ENCODE data around the gene PRKCB.

The PRKCB gene

DNA sequence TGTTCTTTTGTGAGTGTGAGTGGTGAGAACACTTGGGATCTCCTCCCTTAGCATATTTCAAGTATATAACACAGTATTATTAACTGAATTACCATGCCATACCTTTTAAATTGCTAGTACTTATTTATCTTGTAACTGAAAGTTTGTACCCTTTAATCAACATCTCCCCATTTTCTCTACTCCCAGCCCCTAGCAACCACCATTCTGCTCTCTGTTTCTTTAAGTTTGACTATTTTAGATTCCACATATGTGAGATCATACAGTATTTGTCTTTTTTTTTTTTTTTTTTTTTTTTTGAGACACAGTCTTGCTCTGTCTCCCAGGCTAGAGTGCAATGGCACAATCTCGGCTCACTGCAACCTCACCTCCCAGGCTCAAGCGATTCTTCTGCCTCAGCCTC is 302.8 kb downstream of the PRKCB start:
- Histone ChIP-seq H3K4me1 (ENCODE audit: control insufficient read depth, low read length) (no peaks in the 10 kb centered on the region), H3K36me3 (ENCODE audit: control insufficient read depth, low read length) (no peaks in the 10 kb centered on the region), H3K27me3 (ENCODE audit: control insufficient read depth, low read length) (no peaks in the 10 kb centered on the region), H3K9me3 (ENCODE audit: control insufficient read depth, insufficient read depth, low read length) (no peaks in the 10 kb centered on the region), H3F3A (ENCODE audit: control insufficient read depth, insufficient read depth) (no peaks in the 10 kb centered on the region), H4K20me1 (ENCODE audit: control insufficient read depth, insufficient read depth, low read depth, low read length) (no peaks in the 10 kb centered on the region), H3K9me2 (replicated peaks; ENCODE audit: control insufficient read depth, low read length) (no peaks in the 10 kb centered on the region), H3K4me3 (ENCODE audit: low read length) (no peak overlapping the region), H3K4me2 (ENCODE audit: low read length) (no peak overlapping the region), H3K27ac (ENCODE audit: low read depth, low read length) (no peak overlapping the region), H3K79me2 (ENCODE audit: control insufficient read depth, low read length) (no peaks in the 10 kb centered on the region)
- TF ChIP-seq, protein P1, sequence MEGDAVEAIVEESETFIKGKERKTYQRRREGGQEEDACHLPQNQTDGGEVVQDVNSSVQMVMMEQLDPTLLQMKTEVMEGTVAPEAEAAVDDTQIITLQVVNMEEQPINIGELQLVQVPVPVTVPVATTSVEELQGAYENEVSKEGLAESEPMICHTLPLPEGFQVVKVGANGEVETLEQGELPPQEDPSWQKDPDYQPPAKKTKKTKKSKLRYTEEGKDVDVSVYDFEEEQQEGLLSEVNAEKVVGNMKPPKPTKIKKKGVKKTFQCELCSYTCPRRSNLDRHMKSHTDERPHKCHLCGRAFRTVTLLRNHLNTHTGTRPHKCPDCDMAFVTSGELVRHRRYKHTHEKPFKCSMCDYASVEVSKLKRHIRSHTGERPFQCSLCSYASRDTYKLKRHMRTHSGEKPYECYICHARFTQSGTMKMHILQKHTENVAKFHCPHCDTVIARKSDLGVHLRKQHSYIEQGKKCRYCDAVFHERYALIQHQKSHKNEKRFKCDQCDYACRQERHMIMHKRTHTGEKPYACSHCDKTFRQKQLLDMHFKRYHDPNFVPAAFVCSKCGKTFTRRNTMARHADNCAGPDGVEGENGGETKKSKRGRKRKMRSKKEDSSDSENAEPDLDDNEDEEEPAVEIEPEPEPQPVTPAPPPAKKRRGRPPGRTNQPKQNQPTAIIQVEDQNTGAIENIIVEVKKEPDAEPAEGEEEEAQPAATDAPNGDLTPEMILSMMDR (IDR thresholded peaks at IDR 0.05; ENCODE audit: low read depth, low read length, poor library complexity, severe bottlenecking), result no peak
- TF ChIP-seq EZH2phosphoT487 (IDR thresholded peaks at IDR 0.05; ENCODE audit: borderline replicate concordance, low read length), result no peak

GRCh38 chr16:24139282-24139681 is 303.5 kb downstream of the PRKCB start:
- TF ChIP-seq, protein P1 (IDR thresholded peaks at IDR 0.05; ENCODE audit: low read depth, low read length, poor library complexity, severe bottlenecking), result no peak
- TF ChIP-seq EZH2phosphoT487 (IDR thresholded peaks at IDR 0.05; ENCODE audit: borderline replicate concordance, low read length), result no peak
- Histone ChIP-seq H3K4me1 (ENCODE audit: control insufficient read depth, low read length) (no peaks in the 10 kb centered on the region), H3K27ac (ENCODE audit: low read depth, low read length) (no peak overlapping the region), H3K4me2 (ENCODE audit: low read length) (no peak overlapping the region), H3K9me3 (ENCODE audit: control insufficient read depth, insufficient read depth, low read length) (no peaks in the 10 kb centered on the region), H3K9me2 (replicated peaks; ENCODE audit: control insufficient read depth, low read length) (no peaks in the 10 kb centered on the region), H3K36me3 (ENCODE audit: control insufficient read depth, low read length) (no peaks in the 10 kb centered on the region), H3K27me3 (ENCODE audit: control insufficient read depth, low read length) (no peaks in the 10 kb centered on the region), H3F3A (ENCODE audit: control insufficient read depth, insufficient read depth) (no peaks in the 10 kb centered on the region), H4K20me1 (ENCODE audit: control insufficient read depth, insufficient read depth, low read depth, low read length) (no peaks in the 10 kb centered on the region), H3K79me2 (ENCODE audit: control insufficient read depth, low read length) (no peaks in the 10 kb centered on the region), H3K4me3 (ENCODE audit: low read length) (no peak overlapping the region)

GRCh38 chr16:24140730-24141129 is 304.9 kb downstream of the PRKCB start:
- Histone ChIP-seq H3K36me3 (ENCODE audit: control insufficient read depth, low read length) (no peaks in the 10 kb centered on the region), H3K79me2 (ENCODE audit: control insufficient read depth, low read length) (no peaks in the 10 kb centered on the region), H3K9me2 (replicated peaks; ENCODE audit: control insufficient read depth, low read length) (no peaks in the 10 kb centered on the region), H3K4me3 (ENCODE audit: low read length) (no peak overlapping the region), H4K20me1 (ENCODE audit: control insufficient read depth, insufficient read depth, low read depth, low read length) (no peaks in the 10 kb centered on the region), H3F3A (ENCODE audit: control insufficient read depth, insufficient read depth) (no peaks in the 10 kb centered on the region), H3K4me2 (ENCODE audit: low read length) (no peak overlapping the region), H3K27me3 (ENCODE audit: control insufficient read depth, low read length) (no peaks in the 10 kb centered on the region), H3K4me1 (ENCODE audit: control insufficient read depth, low read length) (no peaks in the 10 kb centered on the region), H3K27ac (ENCODE audit: low read depth, low read length) (no peak overlapping the region), H3K9me3 (ENCODE audit: control insufficient read depth, insufficient read depth, low read length) (no peaks in the 10 kb centered on the region)
- TF ChIP-seq EZH2phosphoT487 (IDR thresholded peaks at IDR 0.05; ENCODE audit: borderline replicate concordance, low read length), result no peak
- TF ChIP-seq, protein P1 (IDR thresholded peaks at IDR 0.05; ENCODE audit: low read depth, low read length, poor library complexity, severe bottlenecking), result no peak

GRCh38 chr16:24141466-24141865 is 305.7 kb downstream of the PRKCB start:
- Histone ChIP-seq H3K9me2 (replicated peaks; ENCODE audit: control insufficient read depth, low read length) (no peaks in the 10 kb centered on the region), H3K27me3 (ENCODE audit: control insufficient read depth, low read length) (no peaks in the 10 kb centered on the region), H3K36me3 (ENCODE audit: control insufficient read depth, low read length) (no peaks in the 10 kb centered on the region), H3K79me2 (ENCODE audit: control insufficient read depth, low read length) (no peaks in the 10 kb centered on the region), H3K27ac (ENCODE audit: low read depth, low read length) (no peak overlapping the region), H4K20me1 (ENCODE audit: control insufficient read depth, insufficient read depth, low read depth, low read length) (no peaks in the 10 kb centered on the region), H3K4me3 (ENCODE audit: low read length) (no peak overlapping the region), H3F3A (ENCODE audit: control insufficient read depth, insufficient read depth) (no peaks in the 10 kb centered on the region), H3K4me2 (ENCODE audit: low read length) (no peak overlapping the region), H3K9me3 (ENCODE audit: control insufficient read depth, insufficient read depth, low read length) (no peaks in the 10 kb centered on the region), H3K4me1 (ENCODE audit: control insufficient read depth, low read length) (no peaks in the 10 kb centered on the region)
- TF ChIP-seq, protein P1 (IDR thresholded peaks at IDR 0.05; ENCODE audit: low read depth, low read length, poor library complexity, severe bottlenecking), result no peak
- TF ChIP-seq EZH2phosphoT487 (IDR thresholded peaks at IDR 0.05; ENCODE audit: borderline replicate concordance, low read length), result no peak
